GM12878 (cell line): Measurements from ENCODE around the gene OR5T3. TPM values are rescaled to one million over a fixed set of nuclear protein-coding genes. Genes with fewer than 3 reads are reported as not detected.

Source experiments
- ATAC-seq: fragments of 200-7000 bp; cut with Tn5 transposase; 3 replicates; pipeline ENCODE4 v1.9.1; 2020; ENCODE audit warnings: mild to moderate bottlenecking, moderate library complexity
- BruUV-seq: library from RNA; stranded (reverse); fragments of 400-500 nt; replicated peaks from 2 replicates; lab custom pipeline; 2021; lab: Mats Ljungman, UMichigan
- CTCF ChIA-PET: fragments of 300-600 bp; sonication (Branson Sonifier 250); formaldehyde crosslinking; extraction: SDS; loops from one replicate; lab custom pipeline; 2021; ENCODE audit warnings: inconsistent platforms; lab: Yijun Ruan, JAX
- POLR2A ChIA-PET: fragments of 350-600 bp; formaldehyde crosslinking; extraction: SDS; loops from one replicate; lab custom pipeline; 2021; ENCODE audit warnings: inconsistent platforms; lab: Charles Lee
- RAD21 ChIA-PET: fragments of 300-600 bp; sonication (Branson Sonifier 250); formaldehyde crosslinking; loops from one replicate; lab custom pipeline; 2023; ENCODE audit warnings: antibody characterized with exemption; ENCODE audit not compliant: unreplicated experiment; lab: Charles Lee
- SMC1A ChIA-PET: fragments of 300-600 bp; sonication (Branson Sonifier 250); formaldehyde crosslinking; loops from one replicate; lab custom pipeline; 2023; ENCODE audit not compliant: unreplicated experiment, uncharacterized antibody; lab: Charles Lee
- DNase-seq: peaks from one replicate; pipeline ENCODE4 v3.0.0-alpha.2; 2011; ENCODE audit warnings: low read depth, low spot score
- FAIRE-seq: peaks from 3 replicates; lab custom pipeline; 2011; peaks lifted over from hg19 to GRCh38; lab: Jason Lieb, UNC
- H2AFZ ChIP-seq: 2 replicates; pipeline ENCODE4 v1.6.0; 2011; ENCODE audit warnings: low read depth, low read length, control low read depth; ENCODE audit not compliant: control insufficient read depth
- H3K27ac ChIP-seq: 2 replicates; pipeline ENCODE4 v1.5.1; 2011; ENCODE audit warnings: control low read depth; ENCODE audit not compliant: control insufficient read depth, insufficient read depth
- H3K27me3 ChIP-seq, 2 experiments: replicated peaks in 1 of 2; 2 replicates each; pipeline versions ENCODE4 v1.6.0 to v1.6.1; 2011; ENCODE audit warnings: low read length in 1 of 2; ENCODE audit not compliant: control insufficient read depth in 2 of 2, insufficient read depth in 2 of 2
- H3K36me3 ChIP-seq, 2 experiments: 2 replicates each; pipeline ENCODE4 v1.5.1; 2011; ENCODE audit warnings: low read length in 1 of 2; ENCODE audit not compliant: control insufficient read depth in 2 of 2, insufficient read depth in 2 of 2
- H3K4me1 ChIP-seq: 2 replicates; pipeline ENCODE4 v1.6.1; 2011; ENCODE audit warnings: mild to moderate bottlenecking, low read length, moderate library complexity, mixed read lengths; ENCODE audit not compliant: control insufficient read depth, insufficient read depth
- H3K4me2 ChIP-seq: 2 replicates; pipeline ENCODE4 v1.6.0; 2011; ENCODE audit warnings: control low read depth; ENCODE audit not compliant: control insufficient read depth, insufficient read depth
- H3K4me3 ChIP-seq: fragments of 200-600 bp; sonication (generic); 2 replicates; pipeline ENCODE4 v1.5.1; 2016
- H3K79me2 ChIP-seq: 2 replicates; pipeline ENCODE4 v1.6.0; 2011; ENCODE audit warnings: low read length; ENCODE audit not compliant: control insufficient read depth, insufficient read depth
- H3K9ac ChIP-seq: 2 replicates; pipeline ENCODE4 v1.8.0; 2011; ENCODE audit warnings: low read length, control low read depth, mixed read lengths; ENCODE audit not compliant: control insufficient read depth, insufficient read depth
- H3K9me3 ChIP-seq: replicated peaks from 3 replicates; pipeline ENCODE4 v1.5.1; 2011; ENCODE audit warnings: mild to moderate bottlenecking, low read length; ENCODE audit not compliant: control insufficient read depth, insufficient read depth
- H4K20me1 ChIP-seq: 2 replicates; pipeline ENCODE4 v1.6.0; 2011; ENCODE audit not compliant: control insufficient read depth, insufficient read depth
- MEF2B ChIP-seq: fragments of 450-650 bp; IDR thresholded peaks from 2 replicates; pipeline ENCODE4 v1.6.1; 2018; ENCODE audit warnings: mild to moderate bottlenecking, moderate library complexity; ENCODE audit not compliant: partially characterized antibody, poor library complexity, severe bottlenecking
- MLLT1 ChIP-seq: fragments of 450-650 bp; IDR thresholded peaks from 2 replicates; pipeline ENCODE4 v1.6.1; 2016; ENCODE audit warnings: mild to moderate bottlenecking
- MXI1 ChIP-seq: fragments of 150-350 bp; IDR thresholded peaks from 2 replicates; pipeline ENCODE4 v1.6.1; 2011; ENCODE audit warnings: low read depth, mild to moderate bottlenecking, inconsistent platforms, low read length, improper control_type of control experiment
- NKRF ChIP-seq: fragments of 450-650 bp; conservative IDR thresholded peaks from 2 replicates; pipeline ENCODE4 v1.6.1; 2017; ENCODE audit warnings: mild to moderate bottlenecking, moderate library complexity
- SPI1 ChIP-seq: IDR thresholded peaks from 2 replicates; pipeline ENCODE4 v1.6.1; 2011; ENCODE audit warnings: low read depth, mild to moderate bottlenecking, low read length, moderate library complexity, borderline replicate concordance; ENCODE audit not compliant: insufficient read depth
- USF2 ChIP-seq: IDR thresholded peaks from 2 replicates; pipeline ENCODE4 v1.6.1; 2011; ENCODE audit warnings: low read depth, low read length, improper control_type of control experiment, borderline replicate concordance
- ZBTB40 ChIP-seq: fragments of 450-650 bp; IDR thresholded peaks from 2 replicates; pipeline ENCODE4 v1.6.1; 2016; ENCODE audit warnings: mild to moderate bottlenecking, moderate library complexity, borderline replicate concordance
- WGBS: methylation state at CpG from one replicate; pipeline ENCODE4 v1.1.6; 2016; ENCODE audit warnings: low lambda C conversion rate; ENCODE audit not compliant: insufficient replicate concordance, insufficient coverage; ENCODE audit errors: missing lambda C conversion rate; 5-methylcytosine and 5-hydroxymethylcytosine counted together
- in situ Hi-C: fragments of 300-500 bp; cut with MboI; formaldehyde crosslinking; loops from 9 replicates; pipeline ENCODE4 v1.14.3; 2018; ENCODE audit warnings: mixed read lengths
- intact Hi-C: fragments of 100-400 bp; cut with micrococcal nuclease; formaldehyde crosslinking; loops from one replicate; pipeline ENCODE4 v1.14.2; 2022; ENCODE audit not compliant: unreplicated experiment
- polyA plus RNA-seq, 11 experiments: library from polyadenylated mRNA; depleted of rRNA in 4 of 11; unstranded in 6 of 11; stranded (reverse) in 5 of 11; fragments of >200 nt; fragmentation: Nextera tagmentation in 4 of 11; fragmentation: Illumina TruSeq in 1 of 11; extraction: Ambion mirVana in 4 of 11; extraction: Trizol in 1 of 11; gene quantifications; 1 replicate in 1 of 11; 2 replicates in 10 of 11; pipeline versions ENCODE4 v1.2.1 to v1.2.3, GENCODE V29; 2011 to 2016; ENCODE audit warnings: inconsistent platforms in 2 of 11, missing spikeins in 2 of 11, low read depth in 1 of 11
- total RNA-seq, 4 experiments: library from RNA; depleted of rRNA in 3 of 4; stranded (reverse); fragments of >200 nt in 3 of 4; fragmentation: Illumina TruSeq in 1 of 4; extraction: Trizol in 1 of 4; gene quantifications; 2 replicates each; pipeline versions ENCODE4 v1.2.1 to v1.2.3, GENCODE V29; 2013 to 2021

Gene OR5T3
- total and polyA plus RNA-seq, 10 of the 15 experiments (the other 5 are each of a cell fraction or from before 2014, with no cell fraction given) = not detected

GRCh38 chr11:56234155-56234554 is 17.9 kb upstream of the OR5T3 start, which contains the start of gene OR5T2 (continued):
- TF ChIP-seq ZBTB40 = no peak
- TF ChIP-seq MLLT1 = no peak
- no peak for TF ChIP-seq USF2

- ChIA-PET POLR2A (no interaction called here), CTCF (no interaction called here), RAD21 (no interaction called here), SMC1A (interaction anchor here (1.5 kb wide), 1 partner anchor 16 kb away, joined by 3 read pairs; no protein-coding TSS in a partner anchor)
- Histone ChIP-seq H3K9me3 (no peaks in the 10 kb centered on the region), H3K27me3 (no peaks in the 10 kb centered on the region), H3K27ac (no peak overlapping the region), H3K4me1 (no peaks in the 10 kb centered on the region), H3K79me2 (no peaks in the 10 kb centered on the region), H3K4me2 (no peak overlapping the region), H3K36me3 (no peaks in the 10 kb centered on the region), H3K4me3 (no peak overlapping the region), H2AFZ (no peak overlapping the region), H4K20me1 (no peaks in the 10 kb centered on the region), H3K9ac (no peak overlapping the region)
- BruUV-seq = no TSS peak
- intact Hi-C loops = no loop called here
- no peak for FAIRE-seq
- WGBS = 43% methylated on average over 3 of the region's 3 CpGs
- in situ Hi-C loops = no loop called here
- no peak for ATAC-seq
- no peak for DNase-seq
- TF ChIP-seq SPI1 = no peak
- no peak for TF ChIP-seq NKRF
- no peak for TF ChIP-seq MEF2B
- no peak for TF ChIP-seq MXI1
These were observed 19.0 kb downstream of the OR5T3 start for GRCh38 chr11:56271092-56271491.
